D341Med (cell line): Measurements from ENCODE around the gene CHP2.
"Not testable (repeated sequence)": the region's sequence is repeated elsewhere in the genome, so short reads cannot be mapped to it uniquely, and the experiment has no call there.

Source experiments
- DNase-seq: peaks from one replicate; pipeline ENCODE4 v3.0.0; 2012; ENCODE audit warnings: low spot score

Gene CHP2

GRCh38 chr16:23745263-23745662 is 9.6 kb upstream of the CHP2 start:
- no peak for DNase-seq

- DNase-seq = no peak
These were observed 6.2 kb upstream of the CHP2 start for GRCh38 chr16:23748630-23749029.

GRCh38 chr16:23751053-23751452 is 3.8 kb upstream of the CHP2 start:
- not testable (repeated sequence) for DNase-seq

- no peak for DNase-seq
These were observed 775 bp upstream of the CHP2 start for GRCh38 chr16:23753908-23754593.

- no peak for DNase-seq
These were observed 621 bp downstream of the CHP2 start for GRCh38 chr16:23755484-23755809.

GRCh38 chr16:23757116-23757515 is 2.3 kb downstream of the CHP2 start:
- no peak for DNase-seq

GRCh38 chr16:23757937-23758619 is 3.3 kb downstream of the CHP2 start:
- no peak for DNase-seq

- DNase-seq = no peak
These were observed 11.1 kb downstream of the CHP2 start for GRCh38 chr16:23765933-23766332.

GRCh38 chr16:23768581-23768980 is 13.8 kb downstream of the CHP2 start:
- DNase-seq = no peak

GRCh38 chr16:23771027-23771426 is 16.2 kb downstream of the CHP2 start:
- DNase-seq = no peak

GRCh38 chr16:23771642-23772041 is 16.8 kb downstream of the CHP2 start:
- DNase-seq = no peak

- no peak for DNase-seq
These were observed 18.5 kb downstream of the CHP2 start for GRCh38 chr16:23773339-23773738.

- no peak for DNase-seq
These were observed 26.4 kb downstream of the CHP2 start for GRCh38 chr16:23781176-23781575.

GRCh38 chr16:23784811-23785447 is 30.1 kb downstream of the CHP2 start:
- no peak for DNase-seq

- DNase-seq = no peak
These were observed 31.0 kb downstream of the CHP2 start for GRCh38 chr16:23785842-23786241.

GRCh38 chr16:23786964-23787561 is 32.2 kb downstream of the CHP2 start:
- no peak for DNase-seq

GRCh38 chr16:23788685-23789084 is 33.9 kb downstream of the CHP2 start:
- DNase-seq = no peak

- DNase-seq = no peak
These were observed 40.6 kb downstream of the CHP2 start for GRCh38 chr16:23795378-23795777.

GRCh38 chr16:23796941-23797340 is 42.1 kb downstream of the CHP2 start:
- no peak for DNase-seq

GRCh38 chr16:23801378-23801777 is 46.6 kb downstream of the CHP2 start:
- DNase-seq = peak; percentile 77

- DNase-seq = no peak
These were observed 48.0 kb downstream of the CHP2 start for GRCh38 chr16:23802776-23803175.

- DNase-seq = peak; percentile 72
These were observed 48.8 kb downstream of the CHP2 start for GRCh38 chr16:23803591-23804123.

GRCh38 chr16:23807028-23807427 is 52.2 kb downstream of the CHP2 start:
- DNase-seq = no peak
